HCT116 (cell line): Measurements from ENCODE around the gene ITGA11. TPM values are rescaled to one million over a fixed set of nuclear protein-coding genes. Genes with fewer than 3 reads are reported as not detected.

Source experiments
- ATAC-seq: fragments of 200-7000 bp; cut with Tn5 transposase; 2 replicates; pipeline ENCODE4 v1.9.1; 2020; ENCODE audit warnings: mild to moderate bottlenecking, moderate library complexity
- BruUV-seq: library from RNA; stranded (reverse); fragments of 400-500 nt; replicated peaks from 2 replicates; lab custom pipeline; 2021; lab: Mats Ljungman, UMichigan
- CTCF ChIA-PET: fragments of 300-600 bp; sonication (Branson Sonifier 250); formaldehyde crosslinking; loops from one replicate; lab custom pipeline; 2021; ENCODE audit warnings: antibody characterized with exemption; lab: Charles Lee
- POLR2A ChIA-PET: fragments of 300-600, 350-600 bp; sonication (Branson Sonifier 250); formaldehyde crosslinking; loops from one replicate; lab custom pipeline; 2021; ENCODE audit warnings: antibody characterized with exemption; lab: Charles Lee
- RAD21 ChIA-PET, 2 experiments: fragments of 300-600 bp; sonication (Branson Sonifier 250); formaldehyde crosslinking; loops; one replicate each; lab custom pipeline; 2023; ENCODE audit warnings: low total read pairs in 2 of 2; ENCODE audit not compliant: uncharacterized antibody in 2 of 2, unreplicated experiment in 2 of 2, low non-redundant PET in 1 of 2; lab: Charles Lee
- DNase-seq: peaks from one replicate; pipeline ENCODE4 v3.0.0-alpha.2; 2010; ENCODE audit warnings: low read depth, low spot score
- H2AFZ ChIP-seq: fragments of 200-600 bp; shearing (Covaris generic), sonication (generic); 2 replicates; pipeline ENCODE4 v1.6.1; 2017; ENCODE audit warnings: low read depth, mixed run types, mixed read lengths, antibody characterized with exemption, low read length; ENCODE audit not compliant: poor library complexity, severe bottlenecking
- H3K27ac ChIP-seq: 2 replicates; pipeline ENCODE4 v1.5.1; 2012; ENCODE audit warnings: low read depth, low read length
- H3K27me3 ChIP-seq: fragments of 200-600 bp; sonication (generic); 2 replicates; pipeline ENCODE4 v1.6.1; 2016; ENCODE audit warnings: mixed run types, low read length, mixed read lengths; ENCODE audit not compliant: insufficient read depth
- H3K36me3 ChIP-seq, 2 experiments: fragments of 200-500 bp in 1 of 2; fragments of 200-600 bp in 1 of 2; sonication (Bioruptor generic) in 1 of 2; sonication (generic) in 1 of 2; 2 replicates each; pipeline versions ENCODE4 v1.5.1 to v1.6.1; 2014 to 2016; ENCODE audit warnings: low read length in 2 of 2, inconsistent platforms in 1 of 2, mixed read lengths in 1 of 2, mixed run types in 1 of 2; ENCODE audit not compliant: insufficient read depth in 2 of 2, control insufficient read depth in 1 of 2
- H3K4me1 ChIP-seq, 2 experiments: fragments of 200-600 bp in 1 of 2; sonication (generic) in 1 of 2; 2 replicates each; pipeline versions ENCODE4 v1.5.1 to v1.6.1; 2012 to 2017; ENCODE audit warnings: low read length in 2 of 2, inconsistent platforms in 1 of 2, mild to moderate bottlenecking in 1 of 2, mixed read lengths in 1 of 2, mixed run types in 1 of 2, moderate library complexity in 1 of 2; ENCODE audit not compliant: insufficient read depth in 2 of 2, control insufficient read depth in 1 of 2
- H3K4me2 ChIP-seq: fragments of 200-600 bp; sonication (generic); 2 replicates; pipeline ENCODE4 v1.6.1; 2017; ENCODE audit warnings: mixed run types, low read length, mixed read lengths
- H3K4me3 ChIP-seq, 2 experiments: fragments of 200-600 bp in 1 of 2; sonication (generic) in 1 of 2; replicated peaks in 1 of 2; 2 replicates each; pipeline ENCODE4 v1.5.1; 2011 to 2016; ENCODE audit warnings: low read length in 2 of 2, control low read depth in 1 of 2, low read depth in 1 of 2, mild to moderate bottlenecking in 1 of 2, mixed read lengths in 1 of 2, mixed run types in 1 of 2
- H3K79me2 ChIP-seq: fragments of 200-600 bp; sonication (generic); 2 replicates; pipeline ENCODE4 v1.6.1; 2017; ENCODE audit warnings: mild to moderate bottlenecking, mixed run types, low read length, moderate library complexity, mixed read lengths; ENCODE audit not compliant: insufficient read depth
- H3K9ac ChIP-seq: fragments of 200-600 bp; sonication (generic); 2 replicates; pipeline ENCODE4 v1.6.1; 2016; ENCODE audit warnings: low read length, mixed read lengths
- H3K9me2 ChIP-seq: fragments of 200-600 bp; sonication (generic), shearing (Covaris generic); 2 replicates; pipeline ENCODE4 v1.6.1; 2017; ENCODE audit warnings: mixed run types, mild to moderate bottlenecking, moderate library complexity; ENCODE audit not compliant: insufficient read depth
- H3K9me3 ChIP-seq, 2 experiments: fragments of 200-500 bp in 1 of 2; fragments of 200-600 bp in 1 of 2; sonication (Bioruptor generic) in 1 of 2; sonication (generic) in 1 of 2; 2 replicates each; pipeline ENCODE4 v1.6.1; 2014 to 2017; ENCODE audit warnings: low read length in 2 of 2, mixed read lengths in 2 of 2, inconsistent platforms in 1 of 2, low read depth in 1 of 2, mild to moderate bottlenecking in 1 of 2, mixed run types in 1 of 2, moderate library complexity in 1 of 2; ENCODE audit not compliant: control insufficient read depth in 1 of 2, insufficient read depth in 1 of 2
- H4K20me1 ChIP-seq: fragments of 200-600 bp; sonication (generic), shearing (Covaris generic); 2 replicates; pipeline ENCODE4 v1.6.1; 2017; ENCODE audit warnings: mixed run types, mild to moderate bottlenecking, moderate library complexity; ENCODE audit not compliant: insufficient read depth
- ATF3 ChIP-seq: IDR thresholded peaks from 2 replicates; pipeline ENCODE4 v1.6.1; 2012
- CBX3 ChIP-seq: IDR thresholded peaks from 2 replicates; pipeline ENCODE4 v1.6.1; 2012; ENCODE audit warnings: low read depth
- CEBPB ChIP-seq: IDR thresholded peaks from 2 replicates; pipeline ENCODE4 v1.6.1; 2012; ENCODE audit warnings: low read depth
- EGR1 ChIP-seq: IDR thresholded peaks from 2 replicates; pipeline ENCODE4 v1.6.1; 2012; ENCODE audit warnings: low read depth
- EZH2 ChIP-seq: fragments of 200-600 bp; sonication (generic); IDR thresholded peaks from 2 replicates; pipeline ENCODE4 v1.6.1; 2017; ENCODE audit warnings: antibody characterized with exemption, mixed run types
- POLR2A ChIP-seq: IDR thresholded peaks from 2 replicates; pipeline ENCODE4 v1.7.0; 2011; ENCODE audit warnings: borderline replicate concordance; ENCODE audit not compliant: insufficient read depth, insufficient read length; ENCODE audit errors: extremely low read depth
- POLR2AphosphoS5 ChIP-seq: IDR thresholded peaks from 2 replicates; pipeline ENCODE4 v1.6.1; 2011; ENCODE audit warnings: mild to moderate bottlenecking, low read depth, low read length, moderate library complexity
- RAD21 ChIP-seq: IDR thresholded peaks from 2 replicates; pipeline ENCODE4 v1.6.1; 2012; ENCODE audit warnings: low read depth, mild to moderate bottlenecking
- REST ChIP-seq: IDR thresholded peaks from 2 replicates; pipeline ENCODE4 v1.6.1; 2012; ENCODE audit warnings: low read depth
- SIN3A ChIP-seq: IDR thresholded peaks from 2 replicates; pipeline ENCODE4 v1.6.1; 2012; ENCODE audit warnings: low read depth
- SP1 ChIP-seq: IDR thresholded peaks from 2 replicates; pipeline ENCODE4 v1.6.1; 2012; ENCODE audit warnings: low read depth
- SRF ChIP-seq: IDR thresholded peaks from 2 replicates; pipeline ENCODE4 v1.6.1; 2012; ENCODE audit warnings: low read depth
- TCF7L2 ChIP-seq: IDR thresholded peaks from 2 replicates; pipeline ENCODE4 v1.7.0; 2011; ENCODE audit warnings: borderline replicate concordance, inconsistent platforms; ENCODE audit not compliant: insufficient read depth, insufficient read length; ENCODE audit errors: extremely low read depth
- YY1 ChIP-seq: IDR thresholded peaks from 2 replicates; pipeline ENCODE4 v1.6.1; 2011; ENCODE audit warnings: low read length, low read depth, moderate library complexity, mild to moderate bottlenecking; ENCODE audit not compliant: insufficient replicate concordance; ENCODE audit errors: extremely low read depth
- ZBTB33 ChIP-seq: IDR thresholded peaks from 2 replicates; pipeline ENCODE4 v1.6.1; 2011; ENCODE audit warnings: mild to moderate bottlenecking, low read length, moderate library complexity; ENCODE audit not compliant: insufficient replicate concordance; ENCODE audit errors: extremely low read depth
- ZNF274 ChIP-seq: fragments of 200-500 bp; sonication (Bioruptor generic); IDR thresholded peaks from 2 replicates; pipeline ENCODE4 v1.6.1; 2014; ENCODE audit warnings: mild to moderate bottlenecking, low read depth, low read length, inconsistent platforms
- intact Hi-C: fragments of 100-400 bp; cut with micrococcal nuclease; formaldehyde crosslinking; loops from 2 replicates; pipeline ENCODE4 v1.10.0; 2022
- total RNA-seq: library from RNA; stranded (reverse); gene quantifications from one replicate; pipeline ENCODE4 v1.2.1, GENCODE V29; 2021; ENCODE audit not compliant: unreplicated experiment

Gene ITGA11
- total RNA-seq, 1 experiment from 2014 or later: not detected

GRCh38 chr15:68375716-68376220, 56.2 kb downstream of the ITGA11 start:
- POLR2A ChIA-PET: no interaction called here
- Histone ChIP-seq H3K9ac (no peak overlapping the region), H2AFZ (no peak overlapping the region), H3K36me3 (no peaks in the 10 kb centered on the region), H3K4me1 (peaks cover 3 to 10% of the 10 kb centered on the region in 2 experiments; a peak in 3 of 4 replicates), H3K27me3 (no peaks in the 10 kb centered on the region), H3K9me3 (no peaks in the 10 kb centered on the region), H3K27ac (no peak overlapping the region), H3K79me2 (no peaks in the 10 kb centered on the region), H4K20me1 (no peaks in the 10 kb centered on the region), H3K4me3 (no peak overlapping the region), H3K4me2 (no peak overlapping the region), H3K9me2 (no peaks in the 10 kb centered on the region)
- ATAC-seq (no peak), DNase-seq (no peak)
- CTCF ChIA-PET: no interaction called here
- intact Hi-C loops: no loop called here
- TF ChIP-seq RAD21 (no peak), CBX3 (no peak), SIN3A (no peak), EGR1 (no peak), POLR2AphosphoS5 (no peak)
- no TSS peak for BruUV-seq
- RAD21 ChIA-PET: no interaction called here

DNA sequence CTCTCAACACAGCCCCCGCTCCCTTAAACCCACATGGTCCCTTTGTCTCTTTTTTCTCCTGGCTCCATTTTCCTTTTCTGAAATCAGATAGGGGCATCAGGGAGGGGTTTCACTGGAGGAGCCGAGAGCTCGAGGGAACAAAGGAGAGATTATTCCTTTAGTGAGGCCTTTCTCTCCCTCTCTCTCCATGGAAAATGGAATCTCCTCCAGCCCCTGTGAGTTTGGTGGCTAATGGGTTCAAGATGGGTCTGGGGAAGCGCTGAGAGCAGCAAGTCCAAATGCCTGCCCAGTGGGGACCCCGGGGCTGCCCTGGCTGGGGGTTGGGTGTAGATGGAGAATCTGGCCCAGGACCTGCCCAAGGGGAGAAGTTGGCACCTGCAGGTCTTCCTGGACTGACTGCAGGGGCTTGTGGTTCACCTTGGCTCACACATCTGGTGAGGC, 56.8 kb downstream of the ITGA11 start:
- H2AFZ ChIP-seq: no peak overlapping the region
- no peak overlapping the region for H3K4me3 ChIP-seq
- DNase-seq (no peak), ATAC-seq (no peak)
- no TSS peak for BruUV-seq
- H3K9ac ChIP-seq: no peak overlapping the region
- no peaks in the 10 kb centered on the region for H3K9me2 ChIP-seq
- H4K20me1 ChIP-seq: no peaks in the 10 kb centered on the region
- no peaks in the 10 kb centered on the region for H3K36me3 ChIP-seq
- no peak overlapping the region for H3K4me2 ChIP-seq
- H3K27me3 ChIP-seq: no peaks in the 10 kb centered on the region
- no peaks in the 10 kb centered on the region for H3K79me2 ChIP-seq
- ChIA-PET RAD21 (no interaction called here), POLR2A (no interaction called here), CTCF (no interaction called here)
- intact Hi-C loops: no loop called here
- H3K27ac ChIP-seq: no peak overlapping the region
- H3K4me1 ChIP-seq: peaks cover 3 to 10% of the 10 kb centered on the region in 2 experiments; a peak in 3 of 4 replicates
- H3K9me3 ChIP-seq: no peaks in the 10 kb centered on the region
- TF ChIP-seq EZH2: no peak
- TF ChIP-seq SP1: no peak
- TF ChIP-seq SRF: no peak
- TF ChIP-seq YY1: no peak
- no peak for TF ChIP-seq POLR2A
- TF ChIP-seq SIN3A: no peak
- TF ChIP-seq ZNF274: no peak
- no peak for TF ChIP-seq REST
- TF ChIP-seq CEBPB: no peak
- no peak for TF ChIP-seq ATF3
- no peak for TF ChIP-seq ZBTB33
- TF ChIP-seq POLR2AphosphoS5: no peak
- TF ChIP-seq TCF7L2: no peak
